Activated CD8-positive, alpha-beta memory T cell treated with anti-CD3 and anti-CD28 coated beads, Interleukin-2, amount 50 U/mL, for 24 hours (primary cell): ENCODE data around the gene UBTF.
A peak's percentile ranks its signal among the peaks of the same experiment; 100 is the strongest.
"Not testable (repeated sequence)": the region's sequence is repeated elsewhere in the genome, so short reads cannot be mapped to it uniquely, and the experiment has no call there.

Experiments
- DNase-seq: peaks from one replicate; pipeline ENCODE4 v3.0.0-alpha.2; 2020; ENCODE audit errors: extremely low read depth

The UBTF gene

DNA sequence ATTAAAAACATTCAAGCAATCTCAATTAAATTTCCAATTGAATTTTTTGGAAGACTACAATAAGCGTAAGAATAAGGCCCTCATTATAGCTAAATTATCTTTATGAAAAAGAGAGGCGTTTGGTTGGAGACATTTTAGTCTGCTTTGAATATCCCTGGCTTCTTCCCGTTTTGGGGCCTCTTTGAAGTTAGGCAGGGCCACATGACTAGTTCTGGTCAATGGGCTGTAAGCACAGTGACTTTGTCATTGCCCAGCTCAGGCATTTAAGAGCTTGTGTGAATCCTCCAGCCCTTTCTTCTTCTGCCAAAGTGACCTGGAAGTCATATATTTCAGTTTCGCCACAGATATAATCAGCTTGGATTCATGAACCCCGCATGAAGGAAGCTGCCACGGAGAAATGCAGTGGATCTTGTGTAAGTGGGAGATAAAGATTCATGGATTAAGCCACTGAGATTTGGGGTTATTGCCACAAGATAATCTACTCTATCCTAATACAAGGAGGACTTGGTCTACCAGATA, 21.7 kb upstream of the UBTF start:
- no peak for DNase-seq

DNA sequence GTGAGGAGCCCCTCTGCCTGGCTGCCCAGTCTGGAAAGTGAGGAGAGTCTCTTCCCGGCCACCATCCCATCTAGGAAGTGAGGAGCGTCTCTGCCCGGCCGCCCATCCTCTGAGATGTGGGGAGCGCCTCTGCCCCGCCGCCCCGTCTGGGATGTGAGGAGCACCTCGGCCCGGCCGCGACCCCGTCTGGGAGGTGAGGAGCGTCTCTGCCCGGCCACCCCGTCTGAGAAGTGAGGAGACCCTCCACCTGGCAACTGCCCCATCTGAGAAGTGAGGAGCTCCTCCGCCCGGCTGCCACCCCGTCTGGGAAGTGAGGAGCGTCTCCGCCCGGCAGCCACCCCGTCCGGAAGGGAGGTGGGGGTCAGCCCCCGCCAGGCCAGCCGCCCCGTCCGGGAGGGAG, 18.4 kb upstream of the UBTF start:
- DNase-seq: not testable (repeated sequence)

DNA sequence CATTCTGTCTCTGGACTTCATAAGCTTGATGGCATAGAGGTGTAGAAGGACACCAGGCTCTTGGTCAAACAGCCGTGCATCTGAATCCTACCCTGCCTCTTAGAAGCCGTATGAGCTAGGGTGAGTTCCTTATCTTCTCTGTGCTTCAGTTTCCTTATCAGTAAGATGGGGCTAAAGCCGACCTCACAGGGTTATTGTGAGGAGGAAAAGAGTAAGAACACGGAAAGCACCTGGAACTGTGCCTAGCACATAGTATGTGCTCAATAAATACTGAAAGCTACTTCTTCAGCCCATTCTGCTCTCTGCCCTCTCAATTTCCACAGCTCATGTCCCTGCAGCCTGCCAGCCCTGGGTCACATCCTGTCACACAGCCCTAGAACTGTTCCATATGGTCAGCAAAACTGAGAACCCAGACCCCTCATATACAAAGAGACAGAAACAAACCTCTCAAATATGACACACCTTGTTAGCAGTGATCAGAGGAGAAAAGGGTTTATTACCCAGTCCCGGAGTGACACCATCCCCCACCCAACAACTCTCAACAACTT, 17.0 kb upstream of the UBTF start:
- DNase-seq: no peak

DNA sequence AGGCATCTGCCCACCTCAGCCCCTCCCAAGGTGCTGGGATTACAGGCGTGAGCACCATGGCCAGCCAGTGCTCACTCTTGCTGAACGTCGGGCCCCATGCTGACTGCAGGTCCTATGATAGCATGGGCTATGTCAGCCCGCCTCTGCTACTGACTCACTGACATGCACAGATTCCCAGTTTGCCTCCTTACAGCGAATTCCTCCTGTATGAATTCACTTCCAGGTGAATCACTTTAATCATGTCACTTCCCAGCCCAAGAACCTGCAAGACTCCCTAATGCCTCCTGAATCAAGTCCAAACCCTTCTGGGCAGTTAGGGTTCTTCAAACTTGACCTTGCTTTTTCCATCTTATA, 16.1 kb upstream of the UBTF start:
- DNase-seq: no peak

DNA sequence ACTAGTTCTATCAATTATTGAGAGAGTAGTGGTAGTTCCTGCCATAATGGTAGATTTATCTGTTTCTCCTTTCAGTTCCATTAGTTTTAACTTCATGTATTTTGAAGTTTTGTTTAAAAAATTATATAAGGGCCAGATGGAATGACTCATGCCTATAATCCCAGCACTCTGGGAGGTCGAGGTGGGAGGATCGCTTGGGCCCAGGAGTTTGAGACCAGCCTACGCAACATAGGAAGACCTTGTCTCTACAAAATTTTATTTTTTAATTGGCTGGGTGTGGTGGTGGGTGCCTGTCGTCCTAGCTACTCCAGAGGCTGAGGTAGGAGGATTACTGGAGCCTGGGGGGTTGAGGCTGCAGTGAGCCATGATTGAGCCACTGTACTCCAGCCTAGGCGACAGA, 14.1 kb upstream of the UBTF start:
- DNase-seq: no peak

DNA sequence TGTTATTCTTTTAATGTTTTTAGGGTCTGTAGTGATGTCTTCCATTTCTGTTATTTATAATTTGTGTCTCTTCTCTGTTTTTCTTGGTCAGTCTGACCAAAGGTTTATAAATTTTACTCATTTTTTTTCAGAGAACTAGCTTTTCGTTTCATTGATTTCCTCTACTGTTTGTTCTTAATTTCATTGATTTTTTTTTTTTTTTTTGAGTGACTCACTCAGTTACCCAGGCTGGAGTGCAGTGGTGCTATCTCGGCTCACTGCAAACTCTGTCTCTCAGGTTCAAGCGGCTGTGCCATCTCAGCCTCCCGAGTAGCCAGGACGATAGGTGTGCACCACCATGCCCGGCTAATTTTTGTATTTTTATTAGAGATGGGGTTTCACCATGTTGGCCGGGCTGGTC, 12.6 kb upstream of the UBTF start:
- no peak for DNase-seq

DNA sequence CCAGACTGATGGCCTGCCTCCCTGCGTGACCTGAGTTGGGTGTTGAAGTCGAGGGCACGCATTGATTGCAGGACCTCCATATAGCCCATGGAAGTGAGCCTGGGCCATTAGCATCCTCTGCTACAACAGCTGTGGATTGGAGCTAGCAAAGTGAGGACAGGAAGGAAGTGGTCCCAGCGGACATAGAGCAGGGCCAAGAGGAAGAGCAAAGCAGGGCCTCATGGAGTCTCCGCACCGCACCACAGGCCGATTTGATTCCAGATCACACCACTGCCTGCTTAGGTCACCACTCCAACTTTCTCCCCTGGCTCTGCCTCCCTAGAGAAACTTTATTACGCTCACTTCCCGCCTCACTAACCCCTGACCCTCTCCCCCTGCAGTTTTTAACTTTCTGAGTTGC, 10.7 kb upstream of the UBTF start:
- no peak for DNase-seq

DNA sequence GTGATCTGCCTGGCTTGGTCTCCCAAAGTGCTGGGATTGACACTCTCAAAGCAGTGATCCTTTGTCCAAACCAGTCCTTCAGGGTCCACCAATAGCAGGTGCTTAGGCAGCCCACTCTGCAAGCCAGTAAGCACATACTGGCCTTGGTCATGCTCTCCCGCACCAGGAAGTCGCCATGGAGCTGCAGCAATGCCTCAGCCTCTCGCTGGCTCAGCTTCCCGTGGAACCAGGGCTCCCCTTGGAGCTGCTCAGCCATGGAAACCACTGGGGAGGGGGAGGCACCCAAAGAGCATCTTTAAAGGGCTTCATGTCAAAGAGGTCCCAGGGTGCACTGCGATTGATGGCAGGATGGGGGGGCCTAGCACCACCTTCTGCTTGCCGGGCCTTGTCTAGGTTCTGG, 9.6 kb upstream of the UBTF start:
- DNase-seq: no peak

DNA sequence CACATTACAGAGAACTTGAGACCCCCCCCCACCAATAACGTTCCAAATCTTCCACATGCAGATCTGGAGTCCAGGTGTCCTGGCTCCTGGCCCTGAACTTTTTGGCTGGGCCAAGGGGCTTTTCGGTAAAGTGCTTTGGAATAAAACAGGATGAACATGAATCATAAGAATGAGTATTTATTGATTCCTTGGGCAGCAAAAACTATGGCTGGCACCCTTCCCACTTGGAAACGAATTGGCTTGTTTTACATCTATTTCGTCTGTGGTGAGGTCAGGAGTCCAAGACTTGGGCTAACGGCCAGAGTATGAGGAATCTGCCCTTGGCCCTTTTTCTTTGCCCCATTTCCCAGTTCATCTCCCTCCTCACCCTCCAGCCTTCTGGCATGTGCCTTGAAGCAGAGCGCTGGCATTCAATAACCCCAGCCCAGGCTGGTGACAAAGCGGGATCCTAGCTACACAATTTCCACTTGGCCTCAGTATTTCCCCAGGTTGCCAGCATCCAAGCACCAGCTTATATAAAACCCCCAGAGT, 4.1 kb upstream of the UBTF start:
- DNase-seq: no peak

DNA sequence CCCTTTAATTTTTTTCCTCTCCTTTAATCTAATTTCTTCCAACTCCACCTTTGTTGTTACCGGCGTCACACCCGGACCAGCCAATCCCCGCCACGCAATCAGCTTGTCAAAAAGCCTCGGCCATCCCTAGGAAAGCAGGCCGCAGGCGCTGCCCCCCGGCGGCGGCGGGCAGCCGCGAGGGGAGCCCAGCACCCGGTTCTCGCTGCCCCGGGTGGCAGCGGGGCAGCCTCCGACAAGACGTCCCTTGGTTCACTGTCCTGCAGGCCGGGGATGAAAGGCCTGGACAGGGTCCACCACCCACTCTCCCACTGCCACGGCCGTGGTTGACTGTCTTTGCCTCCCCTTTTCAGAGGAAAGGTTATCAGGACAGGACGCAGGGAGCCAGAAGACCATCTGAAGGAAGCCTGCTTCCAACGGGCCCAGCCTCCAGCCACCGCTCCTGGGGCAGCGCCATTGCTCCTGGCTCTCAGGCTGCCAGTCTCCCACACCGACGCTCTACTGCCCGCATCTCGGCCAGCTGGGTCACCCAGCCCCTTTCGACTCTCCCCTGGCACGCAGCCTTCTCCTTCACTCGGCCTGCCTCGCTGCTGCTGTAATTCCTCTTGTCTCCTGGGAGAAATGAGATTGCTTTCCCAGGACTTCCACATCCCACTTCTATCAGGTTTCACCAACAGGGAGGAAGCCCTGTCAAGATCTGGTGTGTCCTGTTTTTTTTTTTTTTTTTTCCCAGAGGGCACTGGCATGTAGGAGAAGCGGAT, 2.8 kb upstream of the UBTF start:
- DNase-seq: no peak

DNA sequence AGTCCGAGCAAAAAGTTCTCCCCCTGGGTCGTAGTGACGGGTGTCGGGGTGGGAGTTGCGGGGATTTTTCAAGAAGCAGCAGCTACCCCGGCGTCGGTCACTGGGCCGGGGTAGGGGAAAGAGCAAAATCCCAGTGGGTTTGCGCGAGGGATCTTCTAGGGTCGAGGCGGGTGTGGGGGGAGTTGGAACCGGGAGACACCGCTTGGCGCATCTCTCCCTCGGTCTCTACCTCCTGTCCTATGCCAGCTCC, 2.3 kb upstream of the UBTF start:
- no peak for DNase-seq

DNA sequence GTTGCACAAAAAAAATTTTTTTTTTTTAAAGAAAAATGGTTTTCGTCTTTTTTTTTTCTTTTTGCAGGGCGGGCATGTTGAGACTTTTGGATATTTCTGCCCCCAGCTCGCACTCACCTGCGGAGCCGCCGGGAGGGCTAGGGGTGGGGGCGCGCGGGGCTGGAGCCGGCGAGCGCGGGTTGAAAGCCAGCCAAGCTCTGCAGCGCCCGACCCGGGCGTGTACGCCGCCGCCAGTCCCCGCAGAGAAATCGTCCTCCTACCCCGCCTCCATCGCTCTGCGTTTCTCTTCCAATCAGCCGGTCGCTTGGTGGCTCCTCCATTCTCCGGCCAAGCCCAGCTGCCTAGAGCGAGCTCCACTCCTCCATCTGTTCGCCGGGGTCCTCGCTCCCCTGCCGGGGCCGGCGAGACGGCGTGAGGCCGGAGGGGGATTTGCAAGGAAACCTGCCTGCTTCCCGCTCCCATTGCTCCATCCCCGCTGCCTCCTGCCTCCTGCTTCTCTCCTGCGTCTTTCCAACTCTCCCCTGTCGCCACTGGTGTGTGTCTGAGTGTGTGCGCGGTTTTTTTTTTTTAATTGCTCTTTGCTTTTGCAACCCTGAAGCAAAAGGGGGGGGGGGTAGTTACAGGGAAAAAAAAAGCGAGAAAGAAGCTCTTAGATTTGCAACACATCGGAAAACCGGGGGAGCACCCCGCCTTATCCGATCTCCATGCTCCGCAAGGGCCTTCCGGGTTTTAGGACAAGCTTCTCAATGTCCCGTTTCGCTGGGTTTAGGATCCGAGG, 1.8 kb upstream of the UBTF start:
- no peak for DNase-seq

DNA sequence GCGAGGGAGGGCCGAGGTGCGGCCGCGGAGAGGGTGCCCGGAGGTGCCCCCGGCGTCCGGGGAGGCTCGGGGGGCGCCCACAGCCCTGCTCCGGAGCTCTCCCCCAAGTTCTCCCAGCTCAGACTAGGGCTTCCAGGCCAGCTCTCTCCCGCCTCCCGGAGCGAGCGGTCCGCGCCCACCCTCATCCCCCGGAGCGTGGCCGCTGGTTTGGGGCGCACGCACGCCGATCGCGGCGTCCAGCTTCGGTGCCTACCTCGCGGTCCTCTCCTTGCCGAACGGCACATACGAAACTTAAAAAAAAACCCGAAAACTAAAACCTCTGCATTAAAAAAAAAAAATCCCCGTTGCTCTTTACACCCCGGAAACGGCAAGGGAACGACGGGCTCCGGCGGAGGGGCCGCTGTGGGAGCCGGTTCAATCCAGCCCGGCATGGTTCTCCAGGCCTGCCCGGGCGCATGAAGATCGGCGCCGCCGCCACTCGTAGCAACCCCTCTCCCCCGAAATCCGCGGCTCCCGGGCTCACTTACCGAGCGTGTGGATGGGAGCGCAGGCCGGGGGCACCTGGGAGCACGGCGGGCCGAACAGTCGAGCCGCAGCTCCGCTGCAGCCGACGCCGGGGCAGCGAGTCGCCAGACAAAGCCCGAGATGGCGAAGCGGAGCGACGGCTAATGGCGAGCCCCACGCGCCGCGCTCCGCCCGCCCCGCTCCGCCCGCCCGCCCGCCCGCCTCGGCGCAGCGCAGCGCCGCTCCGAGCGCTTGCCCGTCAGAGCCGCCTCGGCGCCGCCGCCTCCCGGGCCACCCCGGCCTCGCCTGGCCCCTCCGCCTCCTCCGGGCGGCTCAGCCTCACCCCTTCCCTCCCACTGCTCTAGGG, 973 bp upstream of the UBTF start:
- DNase-seq: no peak

DNA sequence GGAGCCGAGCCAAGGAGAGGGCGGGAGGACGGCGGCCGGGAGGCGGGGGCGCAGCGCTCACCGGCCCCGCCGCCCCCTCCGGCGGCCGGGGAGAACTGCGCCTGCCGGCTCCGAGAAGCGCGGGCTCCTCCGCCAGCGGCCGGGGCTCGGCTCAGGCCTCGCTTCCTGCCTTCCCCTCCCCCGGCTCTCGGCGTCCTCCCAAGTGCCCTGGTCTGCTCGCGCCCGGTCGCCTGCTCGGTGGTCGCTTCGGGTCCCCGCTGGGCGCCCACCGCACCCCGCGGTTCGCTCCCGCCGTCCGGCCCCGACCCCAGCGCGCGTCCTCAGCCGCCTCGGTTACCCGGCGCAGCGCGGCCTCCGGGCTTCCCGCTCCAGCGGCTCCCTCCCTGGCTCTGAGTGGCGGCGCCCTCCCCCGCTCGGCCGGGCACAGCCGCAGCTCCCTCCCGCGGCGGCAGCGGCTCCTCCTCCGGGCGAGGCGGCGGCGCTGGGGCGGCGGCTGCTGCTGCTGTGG, 313 bp downstream of the UBTF start:
- DNase-seq: peak; percentile 21

DNA sequence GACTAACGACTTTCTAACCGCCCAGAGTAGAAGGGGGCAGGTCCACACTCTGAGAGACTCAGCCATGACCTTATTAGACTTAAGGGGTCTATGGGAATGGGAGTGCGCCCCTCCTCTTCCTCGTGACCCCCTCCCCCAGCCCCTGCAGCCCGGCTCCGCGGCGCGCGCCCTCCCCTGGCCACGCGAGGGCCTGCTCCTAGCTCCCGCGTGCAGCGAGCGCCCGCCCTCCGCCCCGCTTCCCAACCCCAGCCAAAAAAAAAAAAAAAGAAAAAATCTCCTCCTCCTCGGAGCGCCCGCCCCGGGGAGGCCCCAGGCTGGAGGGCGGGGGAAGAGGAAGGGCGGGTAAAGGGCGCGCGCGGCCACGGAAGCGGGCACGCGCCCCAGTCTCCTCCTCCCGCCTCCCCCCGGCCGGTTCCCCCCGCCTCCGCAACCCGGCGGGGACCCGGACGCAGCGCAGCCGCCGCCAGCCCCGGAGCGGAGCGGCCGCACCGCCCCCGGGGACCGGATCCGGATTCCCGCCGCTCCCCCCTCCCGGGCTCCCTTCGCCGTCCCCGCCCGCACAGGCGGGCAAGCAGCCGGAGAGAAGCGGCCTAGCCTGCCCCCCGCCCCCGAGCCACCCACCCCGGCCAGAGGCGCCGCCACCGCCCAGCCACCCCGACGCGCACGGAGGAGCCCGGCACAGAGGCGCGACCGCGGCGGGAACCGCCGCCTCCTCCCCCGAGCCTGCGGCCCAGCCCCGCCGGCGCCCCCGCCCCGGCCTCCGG, 949 bp downstream of the UBTF start:
- peak; percentile 57 for DNase-seq

DNA sequence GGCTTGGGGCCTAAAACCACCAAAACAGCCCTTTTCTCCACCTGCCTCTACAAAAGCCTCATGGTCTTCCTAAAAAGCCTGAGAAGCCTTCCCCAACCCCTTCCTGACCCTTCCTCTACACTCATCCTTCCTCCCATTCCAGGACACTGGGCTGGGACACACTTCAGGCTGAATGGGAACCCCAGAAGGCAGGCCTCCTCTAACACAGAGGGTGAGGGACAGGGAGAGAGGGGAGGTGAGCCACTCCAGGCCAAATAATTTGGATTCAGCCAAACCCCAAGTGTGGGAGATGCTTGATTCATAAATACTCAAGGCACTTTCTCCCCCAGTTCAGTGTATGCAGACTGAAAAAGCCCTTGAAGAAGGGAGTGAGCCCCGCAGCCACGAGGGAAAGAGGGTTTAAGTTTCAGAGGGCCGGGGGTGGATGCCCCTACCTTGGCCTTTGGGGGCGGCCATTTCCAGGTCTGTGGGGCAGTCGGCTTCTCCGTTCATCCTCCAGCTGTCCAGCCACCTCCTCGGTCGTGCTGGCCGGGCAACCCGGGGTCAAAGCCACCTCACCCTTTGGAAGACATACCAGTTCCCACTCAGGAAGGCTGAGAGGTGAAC, 1.6 kb downstream of the UBTF start:
- no peak for DNase-seq

DNA sequence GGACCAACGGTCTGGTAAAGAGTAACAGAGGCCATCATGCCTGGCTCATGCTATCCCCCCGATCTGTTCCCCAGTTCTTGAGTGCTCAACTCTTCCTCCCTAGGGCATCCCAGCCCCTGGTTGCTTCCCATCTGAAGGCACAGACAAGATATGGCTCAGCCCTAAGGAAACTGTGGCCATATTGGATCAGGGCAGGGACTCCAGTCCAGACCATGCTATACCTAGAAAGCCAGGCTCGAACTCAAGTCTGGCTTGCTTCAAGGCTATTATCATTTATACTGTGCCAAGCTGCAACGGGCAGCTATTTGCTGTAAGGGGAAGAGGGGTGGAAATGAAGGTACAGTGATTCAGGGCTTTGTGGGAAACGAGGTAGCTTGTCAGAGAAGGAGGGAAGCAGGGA, 2.8 kb downstream of the UBTF start:
- DNase-seq: no peak

DNA sequence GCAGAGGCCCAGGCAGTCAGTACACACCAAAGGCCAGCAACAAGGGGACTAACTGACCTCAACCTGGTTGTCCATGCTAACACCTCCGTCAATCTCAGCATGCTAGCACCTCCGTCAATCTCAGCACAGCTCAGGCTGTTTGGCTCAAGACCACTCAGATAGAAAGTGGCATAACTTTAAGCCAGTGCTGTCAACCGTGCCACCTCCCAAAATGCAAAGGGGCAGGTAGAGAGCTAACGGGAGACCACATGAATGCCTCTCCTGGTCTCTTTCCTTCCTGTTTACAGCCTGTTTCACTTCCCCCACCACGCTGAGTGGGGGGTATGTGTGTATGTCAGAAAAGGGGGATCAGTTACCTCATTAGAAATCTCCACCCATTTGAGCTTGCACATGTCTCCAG, 3.3 kb downstream of the UBTF start:
- DNase-seq: no peak

DNA sequence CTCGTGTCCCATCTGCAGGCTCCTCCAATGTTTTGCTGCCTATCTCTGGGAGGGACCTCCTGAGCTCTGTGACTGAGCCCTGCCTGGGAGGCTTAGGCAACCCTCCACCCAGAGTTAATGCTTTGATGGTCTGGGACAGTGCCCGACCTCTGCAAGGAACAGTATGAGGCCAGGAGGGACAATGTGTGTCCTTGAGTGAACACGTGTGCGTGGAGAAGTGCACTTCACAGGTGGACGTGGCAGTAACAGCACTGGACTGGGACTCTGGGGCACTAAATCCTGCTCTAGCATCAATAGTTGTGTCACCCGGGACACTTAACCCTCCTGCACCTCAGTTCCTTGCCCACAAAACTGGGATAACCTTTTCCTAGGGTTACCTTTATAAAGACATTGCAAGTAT, 4.6 kb downstream of the UBTF start:
- no peak for DNase-seq

DNA sequence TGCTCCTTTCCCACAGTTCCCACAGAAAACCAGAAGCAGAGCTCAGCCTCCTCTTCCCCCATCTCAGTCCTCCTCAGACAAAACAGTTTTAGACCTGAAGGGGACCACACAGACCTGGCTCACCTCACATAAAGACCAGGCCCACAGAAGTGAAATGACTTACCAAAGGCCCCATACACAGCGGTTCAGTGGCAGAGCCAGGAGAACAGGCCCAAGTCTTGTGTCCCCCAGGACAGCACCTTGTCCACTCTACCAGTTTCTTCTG, 5.3 kb downstream of the UBTF start:
- no peak for DNase-seq
